HL-60 (cell line): ENCODE data around the gene CAB39L.

Experiments used
- DNase-seq, 2 experiments: peaks; one replicate each; pipeline ENCODE4 v3.0.0-alpha.2; 2010 to 2020; ENCODE audit warnings: low read depth in 1 of 2, low spot score in 1 of 2
- H3K27ac ChIP-seq: fragments of 250-450 bp; sonication (Bioruptor Pico); replicated peaks from 2 replicates; pipeline ENCODE4 v1.5.1; 2020; ENCODE audit warnings: mild to moderate bottlenecking, moderate library complexity
- H3K27me3 ChIP-seq: fragments of 250-450 bp; sonication (Bioruptor Pico); 2 replicates; pipeline ENCODE4 v1.5.1; 2021; ENCODE audit warnings: mild to moderate bottlenecking, moderate library complexity; ENCODE audit not compliant: insufficient read depth, poor library complexity, severe bottlenecking
- H3K4me3 ChIP-seq: replicated peaks from 2 replicates; pipeline ENCODE4 v1.5.1; 2011; ENCODE audit warnings: mild to moderate bottlenecking, control low read depth, low read length; ENCODE audit not compliant: insufficient read depth
- GABPA ChIP-seq: IDR thresholded peaks from 2 replicates; pipeline ENCODE4 v1.6.1; 2012; ENCODE audit warnings: low read depth
- POLR2AphosphoS5 ChIP-seq: IDR thresholded peaks from 2 replicates; pipeline ENCODE4 v1.6.1; 2012; ENCODE audit warnings: low read depth
- REST ChIP-seq: IDR thresholded peaks from 2 replicates; pipeline ENCODE4 v1.6.1; 2012; ENCODE audit warnings: low read depth; ENCODE audit not compliant: insufficient replicate concordance
- SPI1 ChIP-seq: IDR thresholded peaks from 2 replicates; pipeline ENCODE4 v1.6.1; 2012; ENCODE audit warnings: low read depth, mild to moderate bottlenecking, borderline replicate concordance
- TF ChIP-seq, protein P1 (sequence below): IDR thresholded peaks from one replicate; pipeline ENCODE4 v1.5.1; 2011; ENCODE audit warnings: low read length, control low read depth, inconsistent platforms; ENCODE audit not compliant: insufficient read depth

The CAB39L gene

DNA sequence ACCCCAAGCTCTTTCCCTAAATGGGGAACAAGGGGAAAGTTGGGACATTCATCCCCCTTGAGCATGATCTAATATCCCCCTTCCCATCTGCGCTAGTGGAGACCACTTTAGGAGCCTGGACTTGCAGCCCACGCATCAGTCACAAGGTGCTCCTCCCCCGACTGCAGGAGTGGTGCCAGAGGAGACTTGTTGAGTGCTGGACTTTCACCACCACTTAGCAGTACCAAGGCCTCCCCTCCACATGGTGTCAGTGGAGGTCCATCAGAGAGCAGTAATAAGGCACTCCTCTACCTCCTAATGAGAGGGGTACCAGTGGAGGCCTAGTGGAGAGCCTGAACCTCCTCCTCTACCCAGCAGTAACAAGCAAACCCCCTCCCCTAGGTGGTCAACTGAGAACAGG, 22.5 kb downstream of the CAB39L start:
- no peak for DNase-seq
- no peak overlapping the region for H3K27ac ChIP-seq
- no peak for TF ChIP-seq SPI1
- no peak for TF ChIP-seq GABPA
- no peak for TF ChIP-seq REST
- no peak for TF ChIP-seq POLR2AphosphoS5
- TF ChIP-seq, protein P1, sequence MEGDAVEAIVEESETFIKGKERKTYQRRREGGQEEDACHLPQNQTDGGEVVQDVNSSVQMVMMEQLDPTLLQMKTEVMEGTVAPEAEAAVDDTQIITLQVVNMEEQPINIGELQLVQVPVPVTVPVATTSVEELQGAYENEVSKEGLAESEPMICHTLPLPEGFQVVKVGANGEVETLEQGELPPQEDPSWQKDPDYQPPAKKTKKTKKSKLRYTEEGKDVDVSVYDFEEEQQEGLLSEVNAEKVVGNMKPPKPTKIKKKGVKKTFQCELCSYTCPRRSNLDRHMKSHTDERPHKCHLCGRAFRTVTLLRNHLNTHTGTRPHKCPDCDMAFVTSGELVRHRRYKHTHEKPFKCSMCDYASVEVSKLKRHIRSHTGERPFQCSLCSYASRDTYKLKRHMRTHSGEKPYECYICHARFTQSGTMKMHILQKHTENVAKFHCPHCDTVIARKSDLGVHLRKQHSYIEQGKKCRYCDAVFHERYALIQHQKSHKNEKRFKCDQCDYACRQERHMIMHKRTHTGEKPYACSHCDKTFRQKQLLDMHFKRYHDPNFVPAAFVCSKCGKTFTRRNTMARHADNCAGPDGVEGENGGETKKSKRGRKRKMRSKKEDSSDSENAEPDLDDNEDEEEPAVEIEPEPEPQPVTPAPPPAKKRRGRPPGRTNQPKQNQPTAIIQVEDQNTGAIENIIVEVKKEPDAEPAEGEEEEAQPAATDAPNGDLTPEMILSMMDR = no peak
- H3K27me3 ChIP-seq = no peaks in the 10 kb centered on the region
- no peak overlapping the region for H3K4me3 ChIP-seq

DNA sequence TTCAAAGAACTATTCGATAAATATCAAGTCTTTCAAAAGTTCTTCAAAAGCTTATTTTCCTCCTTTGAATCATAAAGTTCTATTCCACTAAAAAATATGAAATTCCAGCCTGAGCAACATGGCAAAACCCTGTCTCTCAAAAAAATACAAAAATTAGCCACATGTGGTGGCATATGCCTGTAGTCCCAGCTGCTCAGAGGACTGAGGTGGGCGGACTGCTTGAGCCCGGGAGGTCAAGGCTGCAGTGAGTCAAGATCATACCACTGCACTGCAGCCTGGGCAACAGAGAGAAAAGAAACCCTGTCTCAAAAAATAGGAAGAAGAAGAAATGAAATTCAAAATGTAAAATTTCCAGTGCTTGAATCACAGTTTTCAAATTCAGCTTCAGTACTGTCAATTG, 24.6 kb downstream of the CAB39L start:
- no peak for DNase-seq
- H3K27ac ChIP-seq = no peak overlapping the region
- no peak overlapping the region for H3K4me3 ChIP-seq
- H3K27me3 ChIP-seq = no peaks in the 10 kb centered on the region
- TF ChIP-seq REST (no peak), SPI1 (no peak), GABPA (no peak), POLR2AphosphoS5 (no peak)
- TF ChIP-seq, protein P1 = no peak

DNA sequence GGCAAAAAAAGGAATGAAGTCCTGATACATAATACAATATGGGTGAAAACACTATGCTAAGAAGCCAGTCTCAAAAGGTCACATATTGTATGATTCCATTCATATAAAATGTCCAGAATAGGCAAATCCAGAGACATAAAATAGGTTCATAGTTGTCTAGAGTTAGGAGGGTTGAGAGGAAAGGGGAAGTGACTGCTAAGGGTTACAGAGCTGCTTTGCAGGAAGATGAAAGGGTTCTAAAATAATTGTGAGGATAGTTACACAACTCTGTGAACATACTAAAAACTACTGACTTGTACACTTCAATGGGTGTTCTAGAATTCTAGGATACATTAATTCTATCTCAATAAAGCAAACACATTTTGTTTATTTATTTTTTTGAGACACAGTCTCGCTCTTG, 25.7 kb downstream of the CAB39L start:
- Histone ChIP-seq H3K27me3 (no peaks in the 10 kb centered on the region), H3K4me3 (no peak overlapping the region), H3K27ac (no peak overlapping the region)
- no peak for TF ChIP-seq POLR2AphosphoS5
- no peak for TF ChIP-seq GABPA
- TF ChIP-seq, protein P1 = no peak
- peak; percentile 99 for TF ChIP-seq SPI1
- DNase-seq = peak in 1 of 2 experiments; percentile 53

- peak in 1 of 2 experiments; percentile 14 for DNase-seq
- no peak overlapping the region for H3K4me3 ChIP-seq
- H3K27ac ChIP-seq = no peak overlapping the region
- no peaks in the 10 kb centered on the region for H3K27me3 ChIP-seq
- no peak for TF ChIP-seq GABPA
- TF ChIP-seq REST = no peak
- TF ChIP-seq, protein P1 = no peak
- no peak for TF ChIP-seq POLR2AphosphoS5
- TF ChIP-seq SPI1 = no peak
Measured at GRCh38 chr13:49417161-49417560, 26.7 kb downstream of the CAB39L start.
